HepG2 (cell line): ENCODE results near the gene HYAL2. TPM values are rescaled to one million over a fixed set of nuclear protein-coding genes. Genes with fewer than 3 reads are reported as not detected.

ENCODE experiments used
- ATF7-NPFF ChIP-seq: sonication (generic); formaldehyde crosslinking; IDR thresholded peaks from 2 replicates; pipeline ENCODE4 v1.8.1; 2023; ENCODE audit warnings: mild to moderate bottlenecking, low read depth, missing genetic modification reagents, moderate library complexity
- CHCHD3 ChIP-seq: sonication (generic); formaldehyde crosslinking; IDR thresholded peaks from 2 replicates; pipeline ENCODE4 v1.8.0; 2022; ENCODE audit warnings: mild to moderate bottlenecking, missing genetic modification reagents, moderate library complexity
- CHD2 ChIP-seq: IDR thresholded peaks from 2 replicates; pipeline ENCODE4 v1.6.1; 2011; ENCODE audit warnings: low read depth, low read length, improper control_type of control experiment
- FOXA3 ChIP-seq: IDR thresholded peaks from 2 replicates; pipeline ENCODE4 v1.6.1; 2016; ENCODE audit warnings: missing genetic modification reagents, missing compliant biosample characterization
- KLF6 ChIP-seq: IDR thresholded peaks from 2 replicates; pipeline ENCODE4 v1.8.0; 2016; ENCODE audit warnings: missing biosample characterization, missing genetic modification reagents
- MZF1 ChIP-seq: sonication (generic); formaldehyde crosslinking; IDR thresholded peaks from 2 replicates; pipeline ENCODE4 v1.8.1; 2023; ENCODE audit warnings: mild to moderate bottlenecking, missing genetic modification reagents, borderline replicate concordance
- PCBP1 ChIP-seq: fragments of 200-400 bp; formaldehyde crosslinking; IDR thresholded peaks from 2 replicates; pipeline ENCODE4 v1.6.1; 2017; ENCODE audit warnings: mild to moderate bottlenecking, low read depth, low read length, borderline replicate concordance
- RARA ChIP-seq: IDR thresholded peaks from 2 replicates; pipeline ENCODE4 v1.6.1; 2016; ENCODE audit warnings: missing genetic modification reagents, missing compliant biosample characterization
- SNAPC4 ChIP-seq: sonication (generic); formaldehyde crosslinking; IDR thresholded peaks from 2 replicates; pipeline ENCODE4 v1.4.0; 2020; ENCODE audit warnings: mild to moderate bottlenecking, missing genetic modification reagents
- SRSF4 ChIP-seq: fragments of 200-400 bp; formaldehyde crosslinking; IDR thresholded peaks from one replicate; pipeline ENCODE4 v1.6.1; 2018; ENCODE audit warnings: mild to moderate bottlenecking, low read depth, low read length, moderate library complexity; ENCODE audit not compliant: poor library complexity, severe bottlenecking
- TBP ChIP-seq: sonication (generic); formaldehyde crosslinking; IDR thresholded peaks from 2 replicates; pipeline ENCODE4 v1.5.0; 2020; ENCODE audit warnings: missing genetic modification reagents
- TBX3 ChIP-seq: fragments of 450-650 bp; IDR thresholded peaks from 2 replicates; pipeline ENCODE4 v1.6.1; 2017; ENCODE audit warnings: antibody characterized with exemption, mild to moderate bottlenecking, inconsistent platforms, borderline replicate concordance
- TFAP4 ChIP-seq: sonication (generic); IDR thresholded peaks from 2 replicates; pipeline ENCODE4 v1.6.1; 2016; ENCODE audit warnings: low read depth, borderline replicate concordance
- ZC3H13 ChIP-seq: sonication (generic); formaldehyde crosslinking; IDR thresholded peaks from 2 replicates; pipeline ENCODE4 v1.8.1; 2023; ENCODE audit warnings: mild to moderate bottlenecking, missing genetic modification reagents, moderate library complexity
- ZEB1 ChIP-seq: IDR thresholded peaks from 2 replicates; pipeline ENCODE4 v1.6.1; 2012; ENCODE audit warnings: mild to moderate bottlenecking, low read depth, inconsistent platforms; ENCODE audit not compliant: insufficient replicate concordance
- ZNF251 ChIP-seq: sonication (generic); formaldehyde crosslinking; IDR thresholded peaks from 2 replicates; pipeline ENCODE4 v1.9.0; 2021; ENCODE audit warnings: mild to moderate bottlenecking, missing genetic modification reagents
- ZNF256 ChIP-seq: sonication (generic); formaldehyde crosslinking; conservative IDR thresholded peaks from 2 replicates; pipeline ENCODE4 v1.4.0; 2020; ENCODE audit warnings: missing genetic modification reagents
- ZNF616 ChIP-seq: sonication (generic); formaldehyde crosslinking; IDR thresholded peaks from 2 replicates; pipeline ENCODE4 v1.5.0; 2020; ENCODE audit warnings: low read depth, mild to moderate bottlenecking, missing genetic modification reagents
- ZNF766 ChIP-seq: sonication (generic); formaldehyde crosslinking; IDR thresholded peaks from 2 replicates; pipeline ENCODE4 v1.5.0; 2020; ENCODE audit warnings: missing genetic modification reagents, borderline replicate concordance
- polyA plus RNA-seq, 8 experiments: library from polyadenylated mRNA; depleted of rRNA in 3 of 8; stranded (reverse) in 7 of 8; unstranded in 1 of 8; fragments of >200 nt; fragmentation: Illumina TruSeq in 4 of 8; extraction: Trizol in 4 of 8; gene quantifications; 2 replicates each; pipeline versions ENCODE4 v1.2.1 to v1.2.3, GENCODE V29; 2011 to 2016; ENCODE audit warnings: low read depth in 4 of 8, missing spikeins in 1 of 8, mixed read lengths in 1 of 8; ENCODE audit not compliant: insufficient read depth in 1 of 8
- total RNA-seq, 5 experiments: library from RNA; depleted of rRNA; stranded (reverse); fragments of >200 nt; fragmentation: Illumina TruSeq; extraction: Trizol; gene quantifications; 2 replicates each; pipeline ENCODE4 v1.2.3, GENCODE V29; 2016; ENCODE audit warnings: low read depth in 1 of 5
- TF ChIP-seq, protein P1 (sequence below), 2 experiments: sonication (generic) in 1 of 2; formaldehyde crosslinking in 1 of 2; IDR thresholded peaks; 2 replicates each; pipeline versions ENCODE4 v1.5.1 to v1.6.1; 2011 to 2020; ENCODE audit warnings: borderline replicate concordance in 1 of 2, low read depth in 1 of 2, low read length in 1 of 2, mild to moderate bottlenecking in 1 of 2, missing genetic modification reagents in 1 of 2, moderate library complexity in 1 of 2
- TF ChIP-seq, protein P2 (sequence below): sonication (generic); formaldehyde crosslinking; IDR thresholded peaks from 2 replicates; pipeline ENCODE4 v1.5.0; 2020; ENCODE audit warnings: missing genetic modification reagents

HYAL2 gene
- total and polyA plus RNA-seq, 2 of the 13 experiments (the other 11 are each of a cell fraction or from before 2014, with no cell fraction given), result 76.2 to 102 TPM

GRCh38 chr3:50324351-50325112, 2.0 kb upstream of the HYAL2 start (continued):
- TF ChIP-seq MZF1, result no peak
- TF ChIP-seq ZNF766 (CRISPR knock-in tag), result no peak
- TF ChIP-seq SRSF4, result no peak
- TF ChIP-seq ZNF251 (CRISPR knock-in tag), result no peak
- peak; percentile 45; the same call in 1 of the 2 replicates for TF ChIP-seq FOXA3 (CRISPR knock-in tag)
- no peak for TF ChIP-seq SNAPC4
- TF ChIP-seq TBP (CRISPR knock-in tag), result no peak
- TF ChIP-seq ZEB1, result no peak
- TF ChIP-seq ZNF256 (CRISPR knock-in tag), result no peak
- TF ChIP-seq, protein P1, sequence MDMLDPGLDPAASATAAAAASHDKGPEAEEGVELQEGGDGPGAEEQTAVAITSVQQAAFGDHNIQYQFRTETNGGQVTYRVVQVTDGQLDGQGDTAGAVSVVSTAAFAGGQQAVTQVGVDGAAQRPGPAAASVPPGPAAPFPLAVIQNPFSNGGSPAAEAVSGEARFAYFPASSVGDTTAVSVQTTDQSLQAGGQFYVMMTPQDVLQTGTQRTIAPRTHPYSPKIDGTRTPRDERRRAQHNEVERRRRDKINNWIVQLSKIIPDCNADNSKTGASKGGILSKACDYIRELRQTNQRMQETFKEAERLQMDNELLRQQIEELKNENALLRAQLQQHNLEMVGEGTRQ (IDR thresholded peaks at IDR 0.05; ENCODE audit: low read depth, low read length), result no peak
- TF ChIP-seq, protein P1 (CRISPR knock-in tag; IDR thresholded peaks at IDR 0.05; ENCODE audit: borderline replicate concordance), result no peak
- TF ChIP-seq ATF7-NPFF (CRISPR knock-in tag), result no peak
- TF ChIP-seq RARA (CRISPR knock-in tag), result 0 out of 2 replicates have a peak, but pooled peaks have one; percentile 21
- no peak for TF ChIP-seq TBX3
- TF ChIP-seq CHD2, result no peak
- 0 out of 2 replicates have a peak, but pooled peaks have one; percentile 13 for TF ChIP-seq KLF6 (CRISPR knock-in tag)
- peak; percentile 62 for TF ChIP-seq TFAP4
- TF ChIP-seq CHCHD3 (CRISPR knock-in tag), result no peak
- no peak for TF ChIP-seq ZNF616
- no peak for TF ChIP-seq PCBP1
- TF ChIP-seq, protein P2, sequence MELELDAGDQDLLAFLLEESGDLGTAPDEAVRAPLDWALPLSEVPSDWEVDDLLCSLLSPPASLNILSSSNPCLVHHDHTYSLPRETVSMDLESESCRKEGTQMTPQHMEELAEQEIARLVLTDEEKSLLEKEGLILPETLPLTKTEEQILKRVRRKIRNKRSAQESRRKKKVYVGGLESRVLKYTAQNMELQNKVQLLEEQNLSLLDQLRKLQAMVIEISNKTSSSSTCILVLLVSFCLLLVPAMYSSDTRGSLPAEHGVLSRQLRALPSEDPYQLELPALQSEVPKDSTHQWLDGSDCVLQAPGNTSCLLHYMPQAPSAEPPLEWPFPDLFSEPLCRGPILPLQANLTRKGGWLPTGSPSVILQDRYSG, result no peak
- no peak for TF ChIP-seq ZC3H13 (CRISPR knock-in tag)
